NOMO-1 (cell line): ENCODE data around the gene ACAP3.

Experiments used
- DNase-seq, 2 experiments: peaks; one replicate each; lab custom pipeline; 2025; ENCODE audit not compliant: unreplicated experiment in 2 of 2; lab: John Stamatoyannopoulos, UW

The ACAP3 gene

GRCh38 chr1:1272341-1273208 lies 35.2 kb downstream of the ACAP3 start:
- peak in 1 of 2 experiments; percentile 7 for DNase-seq

GRCh38 chr1:1270813-1271212 lies 36.9 kb downstream of the ACAP3 start:
- DNase-seq: no peak

- DNase-seq: no peak
These were observed 39.4 kb downstream of the ACAP3 start for GRCh38 chr1:1268284-1268682.

GRCh38 chr1:1267488-1268283 lies 40.0 kb downstream of the ACAP3 start:
- DNase-seq: no peak

GRCh38 chr1:1264868-1265272 lies 42.9 kb downstream of the ACAP3 start:
- no peak for DNase-seq

GRCh38 chr1:1264026-1264425 lies 43.7 kb downstream of the ACAP3 start:
- no peak for DNase-seq

- DNase-seq: no peak
These were observed 45.0 kb downstream of the ACAP3 start for GRCh38 chr1:1262758-1263157.

GRCh38 chr1:1262071-1262470 lies 45.7 kb downstream of the ACAP3 start:
- no peak for DNase-seq

- no peak for DNase-seq
These were observed 46.7 kb downstream of the ACAP3 start for GRCh38 chr1:1260843-1261560.

GRCh38 chr1:1259951-1260600 lies 47.7 kb downstream of the ACAP3 start:
- DNase-seq: peak; percentile 70 to 78

- no peak for DNase-seq
These were observed 48.2 kb downstream of the ACAP3 start for GRCh38 chr1:1259540-1259939.

GRCh38 chr1:1259119-1259488 lies 48.6 kb downstream of the ACAP3 start:
- DNase-seq: no peak

- DNase-seq: no peak
These were observed 50.5 kb downstream of the ACAP3 start for GRCh38 chr1:1256956-1257871.

GRCh38 chr1:1255611-1256010 lies 52.1 kb downstream of the ACAP3 start:
- no peak for DNase-seq

- no peak for DNase-seq
These were observed 52.7 kb downstream of the ACAP3 start for GRCh38 chr1:1255078-1255477.

- no peak for DNase-seq
These were observed 53.1 kb downstream of the ACAP3 start for GRCh38 chr1:1254667-1254998.

- no peak for DNase-seq
These were observed 53.6 kb downstream of the ACAP3 start for GRCh38 chr1:1253972-1254666.

GRCh38 chr1:1253314-1253713 lies 54.4 kb downstream of the ACAP3 start:
- DNase-seq: no peak

GRCh38 chr1:1250786-1251284 lies 56.9 kb downstream of the ACAP3 start:
- no peak for DNase-seq
